Measurements from ENCODE around the gene RIMBP2.

Gene RIMBP2

DNA sequence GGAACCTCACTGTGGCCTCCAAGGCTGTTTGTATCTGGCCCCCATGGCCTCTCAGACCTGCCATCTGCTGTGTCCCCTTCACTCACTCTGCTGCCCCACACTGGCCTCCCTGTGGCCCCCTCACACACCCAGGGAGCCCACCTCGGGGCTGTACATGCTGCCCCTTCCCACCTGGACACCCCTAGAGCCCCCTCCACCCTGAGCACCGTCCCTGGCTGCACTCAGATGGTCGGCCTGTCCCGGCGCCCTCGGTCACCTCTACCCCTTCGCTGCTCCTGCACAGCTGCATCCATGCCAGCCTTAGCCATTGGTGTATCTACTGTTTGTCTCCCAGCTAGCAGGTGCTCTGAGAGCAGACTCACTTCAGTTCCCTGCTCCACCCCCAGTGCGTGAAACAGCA lies 144.4 kb downstream of the RIMBP2 start:
- no peaks in the 10 kb centered on the region for H3K9me3 ChIP-seq (ENCODE audit: control insufficient read depth, low read depth, low read length)
- no peak overlapping the region for H3K4me3 ChIP-seq (ENCODE audit: low read length)
- no peaks in the 10 kb centered on the region for H3K36me3 ChIP-seq (ENCODE audit: control insufficient read depth, low read depth, low read length)
- no peak overlapping the region for H3K27ac ChIP-seq (ENCODE audit: low read length)
- H3K4me1 ChIP-seq (ENCODE audit: control insufficient read depth, low read depth, low read length) = no peaks in the 10 kb centered on the region
- no peak overlapping the region for H3K9ac ChIP-seq (ENCODE audit: low read length)
- no peaks in the 10 kb centered on the region for H3K27me3 ChIP-seq (ENCODE audit: control insufficient read depth, insufficient read depth, low read length)

DNA sequence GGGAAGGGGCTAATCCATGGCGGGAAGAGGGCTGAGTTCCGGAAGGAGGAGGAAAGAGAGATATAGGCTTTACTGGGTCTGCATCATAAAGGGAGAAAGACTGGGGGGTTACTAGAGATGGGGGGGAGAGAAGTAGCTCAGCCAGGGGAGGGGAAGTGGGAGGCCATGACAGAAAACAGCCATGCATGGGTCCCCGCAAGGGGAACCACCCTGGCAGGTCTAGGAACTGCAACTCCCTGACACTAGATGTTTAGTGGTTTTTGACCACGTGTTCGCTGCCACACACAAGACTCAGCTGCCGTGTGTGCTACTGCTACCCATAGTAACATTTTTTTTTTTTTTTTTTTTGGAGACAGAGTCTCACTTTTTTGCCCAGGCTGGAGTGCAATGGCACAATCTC lies 145.0 kb downstream of the RIMBP2 start:
- Histone ChIP-seq H3K27me3 (ENCODE audit: control insufficient read depth, insufficient read depth, low read length) (no peaks in the 10 kb centered on the region), H3K36me3 (ENCODE audit: control insufficient read depth, low read depth, low read length) (no peaks in the 10 kb centered on the region), H3K27ac (ENCODE audit: low read length) (no peak overlapping the region), H3K9me3 (ENCODE audit: control insufficient read depth, low read depth, low read length) (no peaks in the 10 kb centered on the region), H3K9ac (ENCODE audit: low read length) (no peak overlapping the region), H3K4me1 (ENCODE audit: control insufficient read depth, low read depth, low read length) (no peaks in the 10 kb centered on the region), H3K4me3 (ENCODE audit: low read length) (no peak overlapping the region)

GRCh38 chr12:130569521-130569920 lies 146.6 kb downstream of the RIMBP2 start:
- Histone ChIP-seq H3K36me3 (ENCODE audit: control insufficient read depth, low read depth, low read length) (no peaks in the 10 kb centered on the region), H3K9ac (ENCODE audit: low read length) (no peak overlapping the region), H3K4me1 (ENCODE audit: control insufficient read depth, low read depth, low read length) (no peaks in the 10 kb centered on the region), H3K27ac (ENCODE audit: low read length) (no peak overlapping the region), H3K4me3 (ENCODE audit: low read length) (no peak overlapping the region), H3K9me3 (ENCODE audit: control insufficient read depth, low read depth, low read length) (peaks cover 3% of the 10 kb centered on the region), H3K27me3 (ENCODE audit: control insufficient read depth, insufficient read depth, low read length) (no peaks in the 10 kb centered on the region)

DNA sequence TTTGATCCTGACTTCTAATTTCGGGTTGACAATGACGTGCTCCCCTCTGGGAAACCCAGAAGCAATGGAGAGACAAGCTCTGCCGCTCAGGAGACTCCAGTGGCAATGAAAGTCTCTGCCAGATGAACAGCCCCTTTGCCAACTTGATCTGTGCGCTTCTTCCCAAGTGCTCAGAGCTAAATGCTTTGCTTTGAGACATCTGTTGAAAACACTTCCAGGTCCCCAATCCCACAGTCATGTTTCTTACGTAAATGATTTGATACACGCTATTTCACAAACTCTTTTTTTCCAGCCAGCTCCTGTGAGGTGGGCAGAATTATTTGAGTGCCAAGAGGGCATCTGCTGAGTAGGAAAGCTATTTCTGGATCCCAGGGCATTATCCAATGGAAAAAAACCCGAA lies 147.6 kb downstream of the RIMBP2 start:
- Histone ChIP-seq H3K4me3 (ENCODE audit: low read length) (no peak overlapping the region), H3K9ac (ENCODE audit: low read length) (no peak overlapping the region), H3K27ac (ENCODE audit: low read length) (no peak overlapping the region), H3K9me3 (ENCODE audit: control insufficient read depth, low read depth, low read length) (peaks cover 3% of the 10 kb centered on the region), H3K36me3 (ENCODE audit: control insufficient read depth, low read depth, low read length) (no peaks in the 10 kb centered on the region), H3K4me1 (ENCODE audit: control insufficient read depth, low read depth, low read length) (no peaks in the 10 kb centered on the region), H3K27me3 (ENCODE audit: control insufficient read depth, insufficient read depth, low read length) (no peaks in the 10 kb centered on the region)

DNA sequence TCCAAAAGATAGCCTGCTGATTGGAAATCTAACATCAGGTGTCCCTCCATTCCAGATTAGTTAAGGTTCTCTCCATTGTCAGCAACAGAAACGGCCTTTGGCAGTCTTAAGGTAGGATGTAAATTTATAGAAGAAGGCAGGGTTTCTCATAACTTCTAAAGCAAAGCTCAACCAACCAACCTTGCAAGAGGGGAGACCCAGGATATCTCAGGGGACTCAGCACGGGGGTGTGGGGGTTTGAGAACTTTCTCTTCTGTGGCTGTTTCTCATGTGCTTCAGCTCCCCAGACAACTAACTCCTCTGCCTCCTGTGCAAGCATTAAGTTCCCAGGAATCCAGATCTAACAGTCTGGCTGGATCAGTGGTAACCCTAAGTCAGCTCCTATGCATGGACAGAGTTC lies 148.1 kb downstream of the RIMBP2 start:
- Histone ChIP-seq H3K4me3 (ENCODE audit: low read length) (no peak overlapping the region), H3K4me1 (ENCODE audit: control insufficient read depth, low read depth, low read length) (no peaks in the 10 kb centered on the region), H3K27me3 (ENCODE audit: control insufficient read depth, insufficient read depth, low read length) (no peaks in the 10 kb centered on the region), H3K9me3 (ENCODE audit: control insufficient read depth, low read depth, low read length) (peaks cover 3% of the 10 kb centered on the region), H3K36me3 (ENCODE audit: control insufficient read depth, low read depth, low read length) (no peaks in the 10 kb centered on the region), H3K9ac (ENCODE audit: low read length) (no peak overlapping the region), H3K27ac (ENCODE audit: low read length) (no peak overlapping the region)

GRCh38 chr12:130566446-130567155 lies 149.5 kb downstream of the RIMBP2 start:
- H3K4me3 ChIP-seq (ENCODE audit: low read length) = no peak overlapping the region
- no peak overlapping the region for H3K9ac ChIP-seq (ENCODE audit: low read length)
- no peaks in the 10 kb centered on the region for H3K4me1 ChIP-seq (ENCODE audit: control insufficient read depth, low read depth, low read length)
- H3K27me3 ChIP-seq (ENCODE audit: control insufficient read depth, insufficient read depth, low read length) = no peaks in the 10 kb centered on the region
- no peak overlapping the region for H3K27ac ChIP-seq (ENCODE audit: low read length)
- peaks cover 3% of the 10 kb centered on the region for H3K9me3 ChIP-seq (ENCODE audit: control insufficient read depth, low read depth, low read length)
- no peaks in the 10 kb centered on the region for H3K36me3 ChIP-seq (ENCODE audit: control insufficient read depth, low read depth, low read length)

GRCh38 chr12:130565189-130565588 lies 150.9 kb downstream of the RIMBP2 start:
- Histone ChIP-seq H3K4me1 (ENCODE audit: control insufficient read depth, low read depth, low read length) (no peaks in the 10 kb centered on the region), H3K4me3 (ENCODE audit: low read length) (no peak overlapping the region), H3K36me3 (ENCODE audit: control insufficient read depth, low read depth, low read length) (no peaks in the 10 kb centered on the region), H3K27me3 (ENCODE audit: control insufficient read depth, insufficient read depth, low read length) (no peaks in the 10 kb centered on the region), H3K27ac (ENCODE audit: low read length) (no peak overlapping the region), H3K9me3 (ENCODE audit: control insufficient read depth, low read depth, low read length) (peaks cover 3% of the 10 kb centered on the region), H3K9ac (ENCODE audit: low read length) (no peak overlapping the region)

DNA sequence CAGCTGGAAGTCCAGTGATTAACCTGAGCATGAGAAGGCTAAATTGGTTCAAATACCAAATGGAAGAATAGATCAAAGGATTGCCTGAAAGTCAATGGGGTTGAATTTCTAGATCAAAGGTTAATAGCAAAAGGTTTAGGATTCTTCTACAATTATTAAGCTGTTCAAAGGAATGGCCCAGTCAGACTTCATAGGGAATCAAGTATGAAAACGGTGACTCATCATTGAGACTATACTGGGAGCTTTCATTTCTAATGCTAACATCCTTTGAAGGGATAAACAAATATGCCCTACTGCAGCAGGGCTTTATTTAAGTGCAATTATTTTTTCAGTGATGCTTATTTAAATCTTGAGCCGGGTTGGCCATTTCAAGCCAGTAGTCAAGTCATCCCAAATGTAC lies 152.8 kb downstream of the RIMBP2 start:
- Histone ChIP-seq H3K9ac (ENCODE audit: low read length) (no peak overlapping the region), H3K36me3 (ENCODE audit: control insufficient read depth, low read depth, low read length) (no peaks in the 10 kb centered on the region), H3K27me3 (ENCODE audit: control insufficient read depth, insufficient read depth, low read length) (no peaks in the 10 kb centered on the region), H3K4me1 (ENCODE audit: control insufficient read depth, low read depth, low read length) (no peaks in the 10 kb centered on the region), H3K27ac (ENCODE audit: low read length) (no peak overlapping the region), H3K9me3 (ENCODE audit: control insufficient read depth, low read depth, low read length) (peaks cover 3% of the 10 kb centered on the region), H3K4me3 (ENCODE audit: low read length) (no peak overlapping the region)

- no peak overlapping the region for H3K4me3 ChIP-seq (ENCODE audit: low read length)
Observed at GRCh38 chr12:130562716-130563115, 153.4 kb downstream of the RIMBP2 start.

GRCh38 chr12:130560321-130560720 lies 155.8 kb downstream of the RIMBP2 start:
- Histone ChIP-seq H3K9me3 (ENCODE audit: control insufficient read depth, low read depth, low read length) (peaks cover 1% of the 10 kb centered on the region), H3K4me1 (ENCODE audit: control insufficient read depth, low read depth, low read length) (no peaks in the 10 kb centered on the region), H3K27ac (ENCODE audit: low read length) (no peak overlapping the region), H3K27me3 (ENCODE audit: control insufficient read depth, insufficient read depth, low read length) (no peaks in the 10 kb centered on the region), H3K4me3 (ENCODE audit: low read length) (no peak overlapping the region), H3K9ac (ENCODE audit: low read length) (no peak overlapping the region), H3K36me3 (ENCODE audit: control insufficient read depth, low read depth, low read length) (no peaks in the 10 kb centered on the region)

More at GRCh38 chr12:130562716-130563115, 153.4 kb downstream of the RIMBP2 start:
- Histone ChIP-seq H3K9me3 (ENCODE audit: control insufficient read depth, low read depth, low read length) (peaks cover 3% of the 10 kb centered on the region), H3K36me3 (ENCODE audit: control insufficient read depth, low read depth, low read length) (no peaks in the 10 kb centered on the region), H3K27ac (ENCODE audit: low read length) (no peak overlapping the region), H3K27me3 (ENCODE audit: control insufficient read depth, insufficient read depth, low read length) (no peaks in the 10 kb centered on the region), H3K4me1 (ENCODE audit: control insufficient read depth, low read depth, low read length) (no peaks in the 10 kb centered on the region), H3K9ac (ENCODE audit: low read length) (no peak overlapping the region)

GRCh38 chr12:130559806-130560205 lies 156.3 kb downstream of the RIMBP2 start:
- H3K36me3 ChIP-seq (ENCODE audit: control insufficient read depth, low read depth, low read length) = no peaks in the 10 kb centered on the region
- H3K4me3 ChIP-seq (ENCODE audit: low read length) = no peak overlapping the region
- no peaks in the 10 kb centered on the region for H3K9me3 ChIP-seq (ENCODE audit: control insufficient read depth, low read depth, low read length)
- H3K27me3 ChIP-seq (ENCODE audit: control insufficient read depth, insufficient read depth, low read length) = no peaks in the 10 kb centered on the region
- H3K9ac ChIP-seq (ENCODE audit: low read length) = no peak overlapping the region
- no peaks in the 10 kb centered on the region for H3K4me1 ChIP-seq (ENCODE audit: control insufficient read depth, low read depth, low read length)
- no peak overlapping the region for H3K27ac ChIP-seq (ENCODE audit: low read length)
